ENCODE results near the gene IL4. TPM values are rescaled to one million over a fixed set of nuclear protein-coding genes. Genes with fewer than 3 reads are reported as not detected.

The IL4 gene
- polyA plus RNA-seq, 1 donor from 2014 or later = not detected

GRCh38 chr5:132656774-132657355 is 16.9 kb upstream of the IL4 start:
- Histone ChIP-seq H3F3A (ENCODE audit: insufficient read depth, low read length, poor library complexity, severe bottlenecking) (no peaks in the 10 kb centered on the region), H3K79me2 (replicated peaks; ENCODE audit: insufficient read depth, low read length) (no peaks in the 10 kb centered on the region), H3K27me3 (ENCODE audit: insufficient read depth, low read depth, low read length) (peaks cover 23% of the 10 kb centered on the region), H3K9me2 (ENCODE audit: insufficient read depth, low read length) (no peaks in the 10 kb centered on the region), H4K20me1 (ENCODE audit: insufficient read depth) (no peaks in the 10 kb centered on the region), H3K9me3 (ENCODE audit: low read length) (no peaks in the 10 kb centered on the region), H3K9ac (ENCODE audit: low read length) (no peak overlapping the region), H2AFZ (ENCODE audit: low read depth, low read length) (no peak overlapping the region), H3K4me3 (ENCODE audit: low read length) (no peak overlapping the region), H3K36me3 (ENCODE audit: insufficient read depth, low read length) (no peaks in the 10 kb centered on the region), H3K27ac (ENCODE audit: low read length) (no peak overlapping the region), H3K4me2 (ENCODE audit: low read length) (no peak overlapping the region)
- TF ChIP-seq, protein P1, sequence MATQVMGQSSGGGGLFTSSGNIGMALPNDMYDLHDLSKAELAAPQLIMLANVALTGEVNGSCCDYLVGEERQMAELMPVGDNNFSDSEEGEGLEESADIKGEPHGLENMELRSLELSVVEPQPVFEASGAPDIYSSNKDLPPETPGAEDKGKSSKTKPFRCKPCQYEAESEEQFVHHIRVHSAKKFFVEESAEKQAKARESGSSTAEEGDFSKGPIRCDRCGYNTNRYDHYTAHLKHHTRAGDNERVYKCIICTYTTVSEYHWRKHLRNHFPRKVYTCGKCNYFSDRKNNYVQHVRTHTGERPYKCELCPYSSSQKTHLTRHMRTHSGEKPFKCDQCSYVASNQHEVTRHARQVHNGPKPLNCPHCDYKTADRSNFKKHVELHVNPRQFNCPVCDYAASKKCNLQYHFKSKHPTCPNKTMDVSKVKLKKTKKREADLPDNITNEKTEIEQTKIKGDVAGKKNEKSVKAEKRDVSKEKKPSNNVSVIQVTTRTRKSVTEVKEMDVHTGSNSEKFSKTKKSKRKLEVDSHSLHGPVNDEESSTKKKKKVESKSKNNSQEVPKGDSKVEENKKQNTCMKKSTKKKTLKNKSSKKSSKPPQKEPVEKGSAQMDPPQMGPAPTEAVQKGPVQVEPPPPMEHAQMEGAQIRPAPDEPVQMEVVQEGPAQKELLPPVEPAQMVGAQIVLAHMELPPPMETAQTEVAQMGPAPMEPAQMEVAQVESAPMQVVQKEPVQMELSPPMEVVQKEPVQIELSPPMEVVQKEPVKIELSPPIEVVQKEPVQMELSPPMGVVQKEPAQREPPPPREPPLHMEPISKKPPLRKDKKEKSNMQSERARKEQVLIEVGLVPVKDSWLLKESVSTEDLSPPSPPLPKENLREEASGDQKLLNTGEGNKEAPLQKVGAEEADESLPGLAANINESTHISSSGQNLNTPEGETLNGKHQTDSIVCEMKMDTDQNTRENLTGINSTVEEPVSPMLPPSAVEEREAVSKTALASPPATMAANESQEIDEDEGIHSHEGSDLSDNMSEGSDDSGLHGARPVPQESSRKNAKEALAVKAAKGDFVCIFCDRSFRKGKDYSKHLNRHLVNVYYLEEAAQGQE (IDR thresholded peaks at IDR 0.05; ENCODE audit: borderline replicate concordance) = no peak
- TF ChIP-seq TAF1 (IDR thresholded peaks at IDR 0.05; ENCODE audit: low read depth) (no peak), CTCF (IDR thresholded peaks at IDR 0.05; ENCODE audit: poor library complexity, severe bottlenecking) (no peak), EZH2 (IDR thresholded peaks at IDR 0.05; ENCODE audit: borderline replicate concordance, insufficient read depth, low read length, poor library complexity, severe bottlenecking) (no peak), SMC3 (conservative IDR thresholded peaks at IDR 0.05; ENCODE audit: poor library complexity) (no peak), RAD21 (conservative IDR thresholded peaks at IDR 0.05) (no peak), MXI1 (conservative IDR thresholded peaks at IDR 0.05; ENCODE audit: poor library complexity, severe bottlenecking) (no peak), EP300 (conservative IDR thresholded peaks at IDR 0.05; ENCODE audit: poor library complexity, severe bottlenecking) (no peak), POLR2AphosphoS5 (IDR thresholded peaks at IDR 0.05) (no peak)

DNA sequence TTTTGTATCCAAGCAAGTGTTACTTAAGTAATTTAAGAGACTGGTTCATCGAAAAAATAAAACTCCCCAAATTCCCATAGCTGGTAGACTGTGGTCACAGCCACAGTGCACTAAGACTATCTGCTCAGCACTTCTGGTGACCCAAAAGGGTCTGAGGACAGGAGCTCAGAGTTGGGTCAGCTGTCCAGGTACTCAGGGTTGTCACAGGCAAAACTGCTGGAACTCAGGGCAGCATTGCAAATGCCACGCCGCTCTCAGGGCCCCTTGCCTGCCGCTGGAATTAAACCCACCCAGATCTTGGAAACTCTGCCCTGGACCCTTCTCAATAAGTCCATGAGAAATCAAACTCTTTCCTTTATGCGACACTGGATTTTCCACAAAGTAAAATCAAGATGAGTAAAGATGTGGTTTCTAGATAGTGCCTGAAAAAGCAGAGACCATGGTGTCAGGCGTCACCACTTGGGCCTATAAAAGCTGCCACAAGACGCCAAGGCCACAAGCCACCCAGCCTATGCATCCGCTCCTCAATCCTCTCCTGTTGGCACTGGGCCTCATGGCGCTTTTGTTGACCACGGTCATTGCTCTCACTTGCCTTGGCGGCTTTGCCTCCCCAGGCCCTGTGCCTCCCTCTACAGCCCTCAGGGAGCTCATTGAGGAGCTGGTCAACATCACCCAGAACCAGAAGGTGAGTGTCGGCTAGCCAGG is 16.0 kb upstream of the IL4 start, which contains the start of gene IL13:
Gene IL13 (plus strand): TSS at position 498 of the 705 bp plus-strand sequence. CDS start 14 bp downstream, at position 512.
- H3K79me2 ChIP-seq (replicated peaks; ENCODE audit: insufficient read depth, low read length) = no peaks in the 10 kb centered on the region
- no peaks in the 10 kb centered on the region for H3K9me3 ChIP-seq (ENCODE audit: low read length)
- H3K9ac ChIP-seq (ENCODE audit: low read length) = no peak within 1 kb of the TSS
- H3K36me3 ChIP-seq (ENCODE audit: insufficient read depth, low read length) = no peaks in the 10 kb centered on the region
- no peak within 1 kb of the TSS for H3K27ac ChIP-seq (ENCODE audit: low read length)
- no peaks in the 10 kb centered on the region for H3F3A ChIP-seq (ENCODE audit: insufficient read depth, low read length, poor library complexity, severe bottlenecking)
- no peak within 1 kb of the TSS for H3K4me2 ChIP-seq (ENCODE audit: low read length)
- no peaks in the 10 kb centered on the region for H4K20me1 ChIP-seq (ENCODE audit: insufficient read depth)
- TF ChIP-seq EZH2 (IDR thresholded peaks at IDR 0.05; ENCODE audit: borderline replicate concordance, insufficient read depth, low read length, poor library complexity, severe bottlenecking) (no peak), RAD21 (conservative IDR thresholded peaks at IDR 0.05) (no peak), CTCF (IDR thresholded peaks at IDR 0.05; ENCODE audit: poor library complexity, severe bottlenecking) (no peak), POLR2AphosphoS5 (IDR thresholded peaks at IDR 0.05) (no peak), EP300 (conservative IDR thresholded peaks at IDR 0.05; ENCODE audit: poor library complexity, severe bottlenecking) (no peak), SMC3 (conservative IDR thresholded peaks at IDR 0.05; ENCODE audit: poor library complexity) (no peak), MXI1 (conservative IDR thresholded peaks at IDR 0.05; ENCODE audit: poor library complexity, severe bottlenecking) (no peak), TAF1 (IDR thresholded peaks at IDR 0.05; ENCODE audit: low read depth) (no peak)
- TF ChIP-seq, protein P1 (IDR thresholded peaks at IDR 0.05; ENCODE audit: borderline replicate concordance) = no peak
- no peak within 1 kb of the TSS for H3K4me3 ChIP-seq (ENCODE audit: low read length)
- H3K9me2 ChIP-seq (ENCODE audit: insufficient read depth, low read length) = no peaks in the 10 kb centered on the region
- peaks cover 23% of the 10 kb centered on the region for H3K27me3 ChIP-seq (ENCODE audit: insufficient read depth, low read depth, low read length)
- no peak within 1 kb of the TSS for H2AFZ ChIP-seq (ENCODE audit: low read depth, low read length)
